Nephron (organoid): ENCODE data around the gene RBMS2.
A peak's percentile ranks its signal among the peaks of the same experiment; 100 is the strongest.

Experiments used
- H3K27ac Mint-ChIP-seq, 3 experiments: 2 replicates each; pipeline ENCODE4 v1.8.0; 2020; ENCODE audit warnings: mixed read lengths in 3 of 3, mild to moderate bottlenecking in 2 of 3, moderate library complexity in 1 of 3
- H3K27me3 Mint-ChIP-seq: 2 replicates; pipeline ENCODE4 v1.8.0; 2021; ENCODE audit warnings: low read depth, mild to moderate bottlenecking, moderate library complexity, mixed read lengths
- H3K36me3 Mint-ChIP-seq: 2 replicates; pipeline ENCODE4 v1.8.0; 2020; ENCODE audit warnings: low read depth, mixed read lengths
- H3K4me1 Mint-ChIP-seq: 2 replicates; pipeline ENCODE4 v1.8.0; 2020; ENCODE audit warnings: mixed read lengths
- H3K4me3 Mint-ChIP-seq, 3 experiments: 2 replicates each; pipeline ENCODE4 v1.8.0; 2020; ENCODE audit warnings: mild to moderate bottlenecking in 3 of 3, mixed read lengths in 3 of 3, moderate library complexity in 2 of 3
- H3K9me3 Mint-ChIP-seq: 2 replicates; pipeline ENCODE4 v1.8.0; 2020; ENCODE audit warnings: mixed read lengths
- CTCF ChIP-seq, 3 experiments: fragments of 200-600 bp; sonication (generic); IDR thresholded peaks; one replicate each; pipeline ENCODE4 v1.5.0; 2021; ENCODE audit warnings: antibody characterized with exemption in 3 of 3; ENCODE audit not compliant: unreplicated experiment in 3 of 3

Gene RBMS2

GRCh38 chr12:56634242-56634836 is 112.7 kb downstream of the RBMS2 start:
- Mint-ChIP-seq H3K4me1 (peaks cover 62% of the 10 kb centered on the region), H3K4me3 (peak overlapping the region; percentile 88 to 99 (median 96)), H3K27ac (peak overlapping the region; percentile 95 to 98 (median 98)), H3K9me3 (no peaks in the 10 kb centered on the region), H3K36me3 (peaks cover 25% of the 10 kb centered on the region), H3K27me3 (no peaks in the 10 kb centered on the region)
- no peak for TF ChIP-seq CTCF (IDR thresholded peaks at IDR 0.05; ENCODE audit: unreplicated experiment in 3 of 3)

- TF ChIP-seq CTCF (IDR thresholded peaks at IDR 0.05; ENCODE audit: unreplicated experiment in 3 of 3): peak; percentile 37 to 46 (median 45)
- H3K4me3 Mint-ChIP-seq: peak overlapping the region; percentile 88 to 99 (median 96)
- H3K36me3 Mint-ChIP-seq: peaks cover 32% of the 10 kb centered on the region
- H3K4me1 Mint-ChIP-seq: peaks cover 62% of the 10 kb centered on the region
- no peaks in the 10 kb centered on the region for H3K9me3 Mint-ChIP-seq
- no peaks in the 10 kb centered on the region for H3K27me3 Mint-ChIP-seq
- H3K27ac Mint-ChIP-seq: peak overlapping the region; percentile 95 to 98 (median 98)
Measured at GRCh38 chr12:56634837-56635791, 113.5 kb downstream of the RBMS2 start.

GRCh38 chr12:56635806-56636674 is 114.4 kb downstream of the RBMS2 start:
- no peak for TF ChIP-seq CTCF (IDR thresholded peaks at IDR 0.05; ENCODE audit: unreplicated experiment in 3 of 3)
- Mint-ChIP-seq H3K36me3 (peaks cover 39% of the 10 kb centered on the region), H3K27ac (peak overlapping the region; percentile 95 to 98 (median 98)), H3K4me3 (peak overlapping the region; percentile 88 to 99 (median 89)), H3K4me1 (peaks cover 53% of the 10 kb centered on the region), H3K27me3 (no peaks in the 10 kb centered on the region), H3K9me3 (no peaks in the 10 kb centered on the region)

- no peaks in the 10 kb centered on the region for H3K9me3 Mint-ChIP-seq
- H3K4me3 Mint-ChIP-seq: peak overlapping the region; percentile 88 to 99 (median 89)
- peaks cover 53% of the 10 kb centered on the region for H3K4me1 Mint-ChIP-seq
- peaks cover 44% of the 10 kb centered on the region for H3K36me3 Mint-ChIP-seq
- peak overlapping the region; percentile 95 to 98 (median 98) for H3K27ac Mint-ChIP-seq
- H3K27me3 Mint-ChIP-seq: no peaks in the 10 kb centered on the region
- peak; percentile 58 to 73 (median 63) for TF ChIP-seq CTCF (IDR thresholded peaks at IDR 0.05; ENCODE audit: unreplicated experiment in 3 of 3)
Measured at GRCh38 chr12:56636675-56637540, 115.3 kb downstream of the RBMS2 start.

- H3K27ac Mint-ChIP-seq: peak overlapping the region; percentile 95 to 98 (median 98)
Measured at GRCh38 chr12:56637621-56638020, 116.0 kb downstream of the RBMS2 start.

More at GRCh38 chr12:56637621-56638020, 116.0 kb downstream of the RBMS2 start:
- Mint-ChIP-seq H3K4me3 (no peak overlapping the region), H3K27me3 (no peaks in the 10 kb centered on the region), H3K4me1 (peaks cover 49% of the 10 kb centered on the region), H3K36me3 (peaks cover 51% of the 10 kb centered on the region), H3K9me3 (no peaks in the 10 kb centered on the region)
- TF ChIP-seq CTCF (IDR thresholded peaks at IDR 0.05; ENCODE audit: unreplicated experiment in 3 of 3): no peak
